Peyer's patch (tissue), 4 donors: ENCODE measurements around the gene BLNK.

Source experiments
- CTCF ChIP-seq, 6 experiments: fragments of 450-650 bp in 4 of 6; fragments of 200-600 bp in 2 of 6; sonication (generic) in 1 of 6; IDR thresholded peaks; one replicate each; pipeline ENCODE4 v1.5.1; 2017 to 2019; ENCODE audit warnings: antibody characterized with exemption in 6 of 6, mild to moderate bottlenecking in 3 of 6, moderate library complexity in 1 of 6
- POLR2A ChIP-seq, 2 donors: fragments of 450-650 bp; IDR thresholded peaks; one replicate each; pipeline ENCODE4 v1.5.1; 2017; ENCODE audit warnings: antibody characterized with exemption in 2 of 2, mild to moderate bottlenecking in 2 of 2, moderate library complexity in 2 of 2

- no peak for TF ChIP-seq CTCF (IDR thresholded peaks at IDR 0.05)
- TF ChIP-seq POLR2A (IDR thresholded peaks at IDR 0.05): no peak
Measured at GRCh38 chr10:96188916-96189315, 82.5 kb downstream of the BLNK start.
